Endothelial cell (in vitro differentiated cells): ENCODE results near the gene ING5. TPM values are rescaled to one million over a fixed set of nuclear protein-coding genes. Genes with fewer than 3 reads are reported as not detected.
"Not testable (repeated sequence)": the region's sequence is repeated elsewhere in the genome, so short reads cannot be mapped to it uniquely, and the experiment has no call there.

Source experiments
- DNase-seq: peaks from one replicate; pipeline ENCODE4 v3.0.0; 2021; ENCODE audit warnings: low spot score
- H3K27ac Mint-ChIP-seq: one replicate; pipeline ENCODE4 v1.8.0; 2021; ENCODE audit warnings: mixed read lengths, inconsistent platforms; ENCODE audit not compliant: unreplicated experiment
- H3K27me3 Mint-ChIP-seq: one replicate; pipeline ENCODE4 v1.8.0; 2021; ENCODE audit warnings: mild to moderate bottlenecking, moderate library complexity, mixed read lengths, inconsistent platforms; ENCODE audit not compliant: unreplicated experiment
- H3K36me3 Mint-ChIP-seq: one replicate; pipeline ENCODE4 v1.8.0; 2021; ENCODE audit warnings: mild to moderate bottlenecking, low read depth, mixed read lengths, inconsistent platforms; ENCODE audit not compliant: unreplicated experiment
- H3K4me1 Mint-ChIP-seq: one replicate; pipeline ENCODE4 v1.8.0; 2021; ENCODE audit warnings: mild to moderate bottlenecking, mixed read lengths, inconsistent platforms; ENCODE audit not compliant: unreplicated experiment
- H3K4me3 Mint-ChIP-seq: one replicate; pipeline ENCODE4 v1.8.0; 2021; ENCODE audit warnings: mild to moderate bottlenecking, mixed read lengths, inconsistent platforms; ENCODE audit not compliant: unreplicated experiment
- H3K9me3 Mint-ChIP-seq: one replicate; pipeline ENCODE4 v1.8.0; 2021; ENCODE audit warnings: mixed read lengths, inconsistent platforms; ENCODE audit not compliant: unreplicated experiment
- CTCF ChIP-seq: fragments of 200-600 bp; sonication (generic); IDR thresholded peaks from one replicate; pipeline ENCODE4 v1.5.0; 2021; ENCODE audit warnings: antibody characterized with exemption; ENCODE audit not compliant: unreplicated experiment
- total RNA-seq: library from RNA; stranded (reverse); fragmentation: NEBNext Ultra II Directional; extraction: Animal tissue kit (Norgen Biotek cat#: 25700); gene quantifications from one replicate; pipeline ENCODE4 v1.2.1, GENCODE V29; 2021; ENCODE audit not compliant: unreplicated experiment

The ING5 gene
- total RNA-seq, 1 donor from 2014 or later: 19.9 TPM

- Mint-ChIP-seq H3K27ac (no peak overlapping the region), H3K36me3 (peaks cover 31% of the 10 kb centered on the region), H3K4me3 (no peak overlapping the region), H3K27me3 (peaks cover 2% of the 10 kb centered on the region), H3K4me1 (no peaks in the 10 kb centered on the region), H3K9me3 (no peaks in the 10 kb centered on the region)
- DNase-seq: no peak
- TF ChIP-seq CTCF: no peak
Observed at GRCh38 chr2:241660593-241661213, 41.1 kb upstream of the ING5 start.

GRCh38 chr2:241662731-241663130 is 39.1 kb upstream of the ING5 start:
- H3K4me3 Mint-ChIP-seq, DNase-seq, H3K27ac Mint-ChIP-seq, H3K4me1 Mint-ChIP-seq, H3K27me3 Mint-ChIP-seq, H3K9me3 Mint-ChIP-seq: not testable (repeated sequence)
- H3K36me3 Mint-ChIP-seq: peaks cover 26% of the 10 kb centered on the region

- no peak for TF ChIP-seq CTCF
- no peak overlapping the region for H3K4me3 Mint-ChIP-seq
Observed at GRCh38 chr2:241665731-241666440, 36.0 kb upstream of the ING5 start.

GRCh38 chr2:241666627-241667400 is 35.0 kb upstream of the ING5 start:
- DNase-seq: no peak
- Mint-ChIP-seq H3K4me1 (no peaks in the 10 kb centered on the region), H3K27me3 (no peaks in the 10 kb centered on the region), H3K4me3 (no peak overlapping the region), H3K9me3 (no peaks in the 10 kb centered on the region), H3K36me3 (peaks cover 25% of the 10 kb centered on the region), H3K27ac (no peak overlapping the region)
- no peak for TF ChIP-seq CTCF

More at GRCh38 chr2:241665731-241666440, 36.0 kb upstream of the ING5 start:
- H3K9me3 Mint-ChIP-seq: no peaks in the 10 kb centered on the region
- H3K36me3 Mint-ChIP-seq: peaks cover 24% of the 10 kb centered on the region
- DNase-seq: no peak
- H3K27me3 Mint-ChIP-seq: peaks cover 2% of the 10 kb centered on the region
- no peaks in the 10 kb centered on the region for H3K4me1 Mint-ChIP-seq
- no peak overlapping the region for H3K27ac Mint-ChIP-seq

- no peaks in the 10 kb centered on the region for H3K4me1 Mint-ChIP-seq
- H3K27ac Mint-ChIP-seq: no peak overlapping the region
- TF ChIP-seq CTCF: no peak
- peaks cover 27% of the 10 kb centered on the region for H3K36me3 Mint-ChIP-seq
- no peaks in the 10 kb centered on the region for H3K27me3 Mint-ChIP-seq
- no peak for DNase-seq
- H3K4me3 Mint-ChIP-seq: no peak overlapping the region
- H3K9me3 Mint-ChIP-seq: no peaks in the 10 kb centered on the region
Observed at GRCh38 chr2:241668354-241668753, 33.5 kb upstream of the ING5 start.
